Stimulated activated CD8-positive, alpha-beta memory T cell treated with anti-CD3 and anti-CD28 coated beads, Interleukin-15, amount 100 ng/mL, for 48 hours (primary cell): Measurements from ENCODE around the gene PIGH.
"Not testable (repeated sequence)": the region's sequence is repeated elsewhere in the genome, so short reads cannot be mapped to it uniquely, and the experiment has no call there.

ENCODE experiments used
- DNase-seq, 2 donors: peaks; one replicate each; pipeline ENCODE4 v3.0.0-alpha.2; 2020; ENCODE audit warnings: low read depth in 2 of 2

The PIGH gene, protein sequence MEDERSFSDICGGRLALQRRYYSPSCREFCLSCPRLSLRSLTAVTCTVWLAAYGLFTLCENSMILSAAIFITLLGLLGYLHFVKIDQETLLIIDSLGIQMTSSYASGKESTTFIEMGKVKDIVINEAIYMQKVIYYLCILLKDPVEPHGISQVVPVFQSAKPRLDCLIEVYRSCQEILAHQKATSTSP

GRCh38 chr14:67599698-67600561 lies at the start of gene PIGH:
Gene PIGH (minus strand): TSS chr14:67600268. CDS start chr14:67600203, 65 bp downstream.
- DNase-seq: peak; percentile 91 to 92

DNA sequence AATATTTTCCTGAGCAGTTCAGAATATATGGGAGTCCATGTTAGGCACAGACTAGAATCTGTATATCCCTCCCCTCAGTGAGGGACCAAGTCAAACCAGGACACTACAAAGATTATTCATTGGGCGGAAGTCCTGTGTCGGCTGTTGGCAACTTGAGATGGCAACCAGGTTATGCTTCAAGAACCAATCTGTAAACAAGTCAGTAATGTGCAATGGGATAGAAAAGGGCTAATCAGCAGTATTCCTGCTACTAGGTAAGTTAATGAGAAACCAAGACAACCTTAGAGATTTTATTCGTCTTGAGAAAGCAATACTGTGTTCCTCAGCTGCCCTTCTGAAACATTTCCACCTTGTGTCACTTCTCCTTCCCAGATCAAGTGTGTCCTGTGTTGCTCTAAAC lies 46.1 kb upstream of the PIGH start:
- DNase-seq: no peak

GRCh38 chr14:67645414-67645813 lies 45.3 kb upstream of the PIGH start:
- DNase-seq: no peak

DNA sequence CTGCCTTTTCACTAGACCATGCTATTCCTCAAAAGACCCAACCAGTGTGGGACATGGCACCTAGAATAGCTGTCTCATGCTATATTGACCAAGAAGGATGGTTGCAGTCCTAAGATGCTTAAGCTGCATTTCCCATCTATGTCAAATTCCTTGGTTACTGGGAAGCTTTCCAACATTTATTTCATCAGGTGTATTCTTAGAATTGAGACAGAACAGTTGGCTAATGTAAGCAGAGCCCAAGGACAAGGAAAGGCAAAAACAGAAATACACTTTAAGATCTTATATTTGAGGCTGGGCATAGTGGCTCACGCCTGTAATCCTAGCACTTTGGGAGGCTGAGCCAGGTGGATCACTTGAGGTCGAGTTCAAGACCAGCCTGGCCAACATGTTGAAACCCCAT lies 44.4 kb upstream of the PIGH start:
- DNase-seq: no peak

- DNase-seq: no peak
These were observed 43.6 kb upstream of the PIGH start for GRCh38 chr14:67643713-67644112.

DNA sequence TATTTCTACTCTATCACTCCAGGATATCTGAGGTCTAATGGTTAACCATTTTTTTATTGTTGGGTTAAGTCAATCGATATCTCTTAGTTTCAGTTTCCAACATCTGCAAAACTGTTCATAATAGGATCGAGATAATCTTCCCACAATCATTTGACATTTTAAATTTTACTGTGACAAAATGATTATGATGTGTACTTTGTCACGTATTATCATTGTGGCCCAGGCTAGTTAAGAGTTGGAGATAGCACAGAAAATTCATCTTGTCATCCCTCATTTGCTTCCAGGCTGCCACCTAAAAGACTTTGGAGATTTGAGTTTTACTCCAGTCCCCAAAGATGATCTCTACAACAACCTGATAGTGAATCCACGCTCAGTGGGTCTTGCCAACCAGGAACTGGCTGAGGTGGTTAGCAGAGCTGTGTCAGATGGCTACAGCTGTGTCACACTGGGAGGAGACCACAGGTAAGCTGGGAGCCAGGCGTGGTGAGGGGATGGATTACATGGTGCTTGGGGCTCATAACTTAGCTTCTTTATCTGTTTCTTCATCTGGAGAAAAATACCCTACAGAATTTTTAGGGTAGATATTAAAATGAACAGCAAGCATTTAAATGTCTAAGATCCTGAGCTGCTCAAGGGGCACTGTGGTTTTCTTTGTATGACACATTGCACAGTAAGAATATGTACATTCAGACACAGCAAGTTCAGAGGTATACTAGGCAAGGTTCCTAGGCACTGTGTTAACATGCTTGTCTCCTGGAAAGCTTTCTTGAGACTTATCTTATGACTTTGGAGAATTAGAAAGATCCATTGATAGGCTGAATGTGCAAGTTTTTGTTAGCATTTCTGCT lies 42.1 kb upstream of the PIGH start:
- DNase-seq: no peak

DNA sequence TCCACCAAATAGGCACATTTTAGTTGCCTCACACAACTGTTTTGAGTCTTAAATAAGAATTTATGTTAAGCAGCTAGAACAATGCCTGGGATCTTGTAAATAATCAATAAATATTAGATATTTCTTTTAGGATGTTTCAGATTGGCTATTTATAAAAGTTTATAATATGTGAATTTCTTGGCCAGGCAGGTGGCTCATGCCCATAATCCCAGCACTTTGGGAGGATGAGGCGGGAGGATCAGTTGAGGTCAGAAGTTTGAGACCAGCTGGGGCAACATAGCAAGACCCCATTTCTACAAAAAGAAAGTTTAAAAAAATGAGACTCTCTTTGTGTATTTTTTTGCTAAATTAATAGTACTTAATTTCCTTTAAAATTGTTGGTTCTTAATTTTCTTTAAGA lies 41.4 kb upstream of the PIGH start:
- no peak for DNase-seq

DNA sequence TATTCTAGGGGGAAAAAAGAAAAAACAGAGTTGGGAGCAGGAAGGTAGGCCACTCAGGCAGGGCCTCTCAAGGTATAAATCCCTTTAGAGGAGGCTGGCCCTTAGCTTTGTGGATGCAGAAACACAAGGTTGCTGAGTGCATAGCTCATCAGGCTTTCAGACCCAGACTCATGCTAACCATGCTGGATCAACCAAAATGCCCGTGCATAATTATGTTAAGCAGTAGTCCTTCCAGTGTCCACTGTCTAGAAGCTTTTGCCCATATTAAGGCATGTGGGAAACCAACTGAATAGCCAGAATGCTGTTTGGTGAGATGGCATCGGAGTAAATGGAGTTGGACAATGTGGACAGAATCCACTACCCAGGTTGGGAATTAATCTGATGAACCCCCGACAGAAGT lies 38.6 kb upstream of the PIGH start:
- DNase-seq: no peak

GRCh38 chr14:67636361-67636919 lies 36.4 kb upstream of the PIGH start:
- DNase-seq: no peak

DNA sequence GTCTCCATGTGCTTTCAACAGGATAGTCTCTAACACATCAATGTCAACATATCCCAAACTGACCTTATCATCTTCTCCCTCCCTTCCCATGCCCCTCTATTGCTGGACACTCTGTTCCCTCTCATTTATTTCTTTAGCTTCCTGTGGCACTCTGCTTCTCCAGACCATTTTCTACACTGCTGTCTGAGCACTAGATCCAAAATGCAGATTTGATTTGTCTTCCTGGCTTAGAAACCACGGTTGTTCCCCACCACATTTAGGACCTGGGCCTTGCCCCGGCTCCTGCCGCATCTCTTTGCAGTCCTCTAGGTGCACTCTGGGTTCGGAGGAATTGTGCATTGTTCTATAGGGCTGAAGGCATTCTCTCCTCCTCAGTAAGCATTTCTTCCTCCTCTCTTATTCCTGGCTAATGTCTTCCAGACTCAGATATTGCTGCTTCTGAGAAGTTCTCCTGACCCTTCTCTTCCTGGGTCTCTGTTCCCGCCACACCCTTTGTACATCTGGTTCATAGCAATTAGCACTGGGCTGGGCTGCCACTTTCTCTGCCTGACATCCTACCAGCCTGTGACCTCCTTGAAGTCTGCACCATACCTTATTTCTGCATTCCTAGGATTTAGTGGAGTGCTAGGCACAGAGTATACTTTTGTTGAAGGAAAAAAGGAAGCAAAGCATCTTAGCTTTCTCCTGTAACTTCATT lies 33.5 kb upstream of the PIGH start:
- no peak for DNase-seq

GRCh38 chr14:67630938-67631337 lies 30.9 kb upstream of the PIGH start:
- DNase-seq: no peak

DNA sequence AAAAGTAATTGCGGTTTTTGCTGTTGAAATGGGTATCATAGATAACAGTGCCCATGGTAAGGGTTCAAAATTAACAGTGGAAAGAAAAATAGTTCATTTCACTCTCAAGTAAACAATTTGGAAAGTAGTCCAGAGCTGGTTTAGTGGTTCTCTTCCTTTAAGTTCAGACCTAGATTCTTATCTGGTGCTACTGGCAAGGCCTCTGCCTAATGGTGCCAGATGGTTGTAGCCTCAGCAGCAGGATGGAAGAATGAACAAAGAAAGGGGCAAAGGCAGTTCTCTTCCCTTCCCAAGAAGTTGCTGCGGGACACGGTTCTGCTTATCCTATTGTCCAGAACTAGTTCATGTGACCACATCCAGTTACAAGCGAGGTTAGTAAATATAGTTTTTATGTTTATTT lies 30.1 kb upstream of the PIGH start:
- DNase-seq: no peak

GRCh38 chr14:67627519-67627918 lies 27.5 kb upstream of the PIGH start:
- no peak for DNase-seq

DNA sequence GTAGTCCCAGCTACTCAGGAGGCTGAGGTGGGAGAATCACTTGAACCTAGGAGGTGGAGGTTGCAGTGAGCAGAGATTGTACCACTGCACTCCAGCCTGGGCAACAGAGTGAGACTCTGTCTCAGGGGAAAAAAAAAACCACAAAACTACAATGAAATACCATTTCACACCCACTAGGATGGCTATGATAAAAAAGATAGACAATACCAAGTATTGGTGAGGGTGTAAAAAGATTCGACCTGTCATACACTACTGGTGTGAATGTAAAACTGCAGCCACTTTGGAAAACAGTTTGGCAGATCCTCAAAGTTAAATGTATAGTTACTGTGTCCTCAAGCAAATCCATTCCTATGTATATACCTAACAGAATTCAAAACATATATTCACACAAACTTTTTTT lies 26.1 kb upstream of the PIGH start:
- DNase-seq: not testable (repeated sequence)

- DNase-seq: no peak
These were observed 23.0 kb upstream of the PIGH start for GRCh38 chr14:67623114-67623513.

DNA sequence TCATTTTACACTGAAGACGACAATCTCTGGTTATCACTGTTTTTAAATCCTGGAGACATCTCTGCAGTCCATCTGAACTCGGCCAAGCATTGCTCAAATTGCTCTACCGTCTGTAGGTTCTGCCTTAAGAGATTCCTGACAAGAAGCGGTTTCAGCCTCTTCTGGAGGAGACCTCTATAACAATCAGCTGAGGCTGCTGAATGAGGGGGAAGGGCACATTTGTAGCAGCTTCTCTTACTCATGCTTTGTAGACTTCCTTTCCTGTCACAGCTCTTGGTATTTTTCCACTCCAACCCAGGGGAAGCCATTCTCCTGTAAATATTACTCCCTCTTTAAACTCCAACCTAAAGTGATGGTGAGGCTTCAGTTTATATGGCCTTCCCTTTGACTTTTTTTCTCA lies 22.6 kb upstream of the PIGH start:
- DNase-seq: no peak

DNA sequence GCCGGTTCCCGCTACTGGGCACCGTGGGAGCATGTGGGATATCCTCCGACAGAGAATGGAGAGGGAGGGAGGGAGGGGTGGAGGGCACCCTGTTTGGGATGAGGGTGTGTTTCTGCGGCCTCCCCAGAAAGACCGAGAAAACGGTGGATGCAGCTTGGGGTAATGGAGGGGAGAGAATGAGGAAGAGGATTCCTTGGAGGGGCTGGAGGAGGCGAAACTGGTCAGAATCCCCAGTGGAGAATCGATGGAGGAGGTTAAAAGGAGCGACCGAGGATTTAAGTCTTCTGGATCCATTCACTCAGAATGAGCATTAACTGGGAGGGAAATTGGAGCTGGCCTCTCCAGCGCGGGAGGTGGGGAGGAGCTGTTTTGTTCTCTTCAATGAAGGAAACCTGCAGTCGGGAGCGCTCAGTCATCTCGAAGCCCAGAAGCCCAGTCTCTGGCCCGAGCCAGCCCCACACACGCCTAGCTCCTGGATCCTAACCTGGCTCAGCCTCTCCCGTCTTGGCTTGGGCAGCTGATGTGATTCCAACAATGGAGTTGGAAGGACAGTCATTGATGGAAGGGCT lies 20.2 kb upstream of the PIGH start:
- no peak for DNase-seq

GRCh38 chr14:67619446-67620216 lies 19.6 kb upstream of the PIGH start, which contains the start of gene ARG2:
Gene ARG2 (plus strand): TSS chr14:67619920. CDS start chr14:67619978, 58 bp downstream.
- DNase-seq: peak; percentile 94 to 96

- no peak for DNase-seq
These were observed 18.6 kb upstream of the PIGH start for GRCh38 chr14:67618617-67619063.

DNA sequence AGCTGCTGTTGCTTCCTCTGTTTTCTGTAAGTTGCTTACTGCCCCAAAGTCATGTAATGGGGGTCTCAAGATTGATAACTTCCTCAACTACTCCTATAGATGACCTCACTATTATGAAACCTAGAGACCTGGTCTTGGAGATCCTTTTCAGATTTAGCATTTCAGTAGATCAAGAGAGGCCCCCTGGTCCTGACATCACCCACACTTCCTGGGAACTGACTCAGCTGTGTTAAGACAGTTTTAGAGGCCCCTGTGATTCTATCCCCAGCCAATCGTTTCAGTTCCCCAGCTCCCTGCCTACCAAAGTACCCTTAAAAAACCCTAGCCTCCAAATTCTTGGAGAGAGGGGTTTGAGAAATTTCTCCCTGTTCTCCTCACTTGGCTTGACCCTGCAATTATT lies 10.4 kb upstream of the PIGH start:
- no peak for DNase-seq
